T-helper 22 cell (primary cell): ENCODE data around the gene TMEM120B.

Experiments
- DNase-seq: peaks from one replicate; pipeline ENCODE4 v3.0.0-alpha.2; 2020; ENCODE audit warnings: low read depth

Gene TMEM120B

DNA sequence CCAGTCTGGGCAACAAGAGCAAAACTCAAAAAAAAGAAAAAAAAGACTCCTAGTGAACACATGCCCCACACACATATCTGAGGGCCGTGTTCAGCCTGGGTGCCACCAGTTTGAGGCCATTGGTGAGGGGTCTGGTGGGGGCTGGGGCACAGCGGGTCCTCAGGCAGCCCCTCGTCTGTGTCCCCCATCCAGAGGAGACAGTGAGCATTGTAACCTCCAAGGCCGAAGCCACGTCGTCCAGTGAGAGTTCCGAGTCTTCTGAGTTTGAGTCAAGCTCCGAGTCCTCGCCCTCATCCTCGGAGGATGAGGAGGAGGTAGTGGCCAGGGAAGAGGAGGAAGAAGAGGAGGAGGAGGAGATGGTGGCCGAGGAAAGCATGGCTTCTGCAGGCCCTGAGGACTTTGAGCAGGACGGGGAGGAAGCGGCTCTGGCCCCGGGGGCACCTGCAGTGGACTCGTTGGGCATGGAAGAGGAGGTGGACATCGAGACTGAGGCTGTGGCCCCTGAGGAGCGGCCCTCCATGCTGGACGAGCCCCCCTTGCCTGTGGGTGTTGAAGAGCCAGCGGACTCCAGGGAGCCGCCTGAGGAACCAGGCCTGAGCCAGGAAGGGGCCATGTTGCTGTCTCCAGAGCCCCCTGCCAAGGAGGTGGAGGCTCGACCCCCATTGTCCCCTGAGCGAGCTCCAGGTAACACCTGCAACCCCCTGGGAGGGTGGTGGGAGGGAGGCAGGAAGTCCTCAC is 106.8 kb downstream of the TMEM120B start:
- no peak for DNase-seq

GRCh38 chr12:121820056-121820455 is 107.5 kb downstream of the TMEM120B start:
- DNase-seq: no peak

GRCh38 chr12:121822393-121823100 is 110.0 kb downstream of the TMEM120B start:
- DNase-seq: no peak

- no peak for DNase-seq
Measured at GRCh38 chr12:121823101-121823726, 110.7 kb downstream of the TMEM120B start.

DNA sequence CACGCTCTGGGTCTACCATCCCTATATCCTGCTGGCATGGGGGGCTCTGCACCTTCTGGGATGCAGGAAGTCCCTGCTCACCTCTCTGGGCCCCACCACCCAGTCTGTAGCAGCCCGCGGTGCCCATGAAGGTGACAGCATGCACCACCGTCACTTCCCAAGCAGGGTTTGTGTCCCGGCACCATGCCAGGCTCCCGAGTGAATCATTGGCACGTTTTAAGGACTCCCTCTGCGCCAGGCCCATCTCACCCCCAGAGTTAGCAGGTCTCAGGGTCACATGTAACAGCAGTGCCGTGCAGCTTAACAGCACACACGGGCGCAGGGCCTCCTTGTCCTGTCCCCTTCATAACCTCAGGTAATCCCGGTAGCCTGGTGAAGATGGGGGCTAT is 111.2 kb downstream of the TMEM120B start:
- no peak for DNase-seq

- no peak for DNase-seq
Measured at GRCh38 chr12:121825041-121825523, 112.5 kb downstream of the TMEM120B start.

DNA sequence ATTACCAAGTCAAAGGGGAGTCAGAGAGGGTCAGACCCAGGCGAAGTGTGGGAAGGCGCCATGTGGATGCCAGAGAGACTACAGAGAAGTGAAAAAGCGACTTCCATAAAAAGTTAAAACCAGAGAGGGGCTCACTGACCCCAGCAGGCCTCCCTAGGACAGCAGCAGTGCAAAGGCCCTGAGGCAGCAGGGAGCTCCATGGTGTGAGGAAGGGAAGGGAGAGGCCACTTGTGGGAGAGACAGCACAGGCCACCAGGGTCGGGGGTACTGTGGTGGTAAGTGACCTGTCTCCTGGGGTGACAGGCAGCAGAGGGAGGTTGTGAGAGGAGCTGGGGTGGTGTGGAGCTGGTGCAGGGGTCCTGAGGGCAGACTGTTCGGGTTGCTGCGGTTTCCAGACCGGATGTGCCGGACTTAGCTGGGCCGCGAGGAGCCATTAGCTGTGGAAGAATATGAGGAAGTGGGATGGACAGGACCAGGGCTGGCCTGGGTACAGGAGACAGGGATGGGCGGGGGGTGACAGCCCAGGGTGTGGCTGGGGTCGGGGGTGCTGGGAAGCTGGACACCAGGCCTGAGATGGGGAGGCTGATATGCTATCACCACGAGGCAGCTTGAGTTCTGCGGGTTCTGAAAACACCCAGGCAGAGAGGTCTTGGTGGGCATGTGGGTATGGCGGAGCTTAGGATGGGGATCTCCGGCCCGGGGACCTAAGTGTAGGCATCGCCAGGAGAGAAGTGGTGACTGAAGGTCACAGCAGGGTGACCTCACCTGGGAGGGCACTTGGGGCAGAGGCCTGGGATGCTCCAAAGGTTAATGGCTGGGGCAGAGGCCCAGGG is 114.0 kb downstream of the TMEM120B start:
- DNase-seq: no peak

GRCh38 chr12:121827351-121828099 is 115.0 kb downstream of the TMEM120B start:
- no peak for DNase-seq

GRCh38 chr12:121828306-121828705 is 115.8 kb downstream of the TMEM120B start:
- no peak for DNase-seq

- DNase-seq: no peak
Measured at GRCh38 chr12:121828826-121829225, 116.3 kb downstream of the TMEM120B start.

GRCh38 chr12:121829250-121829918 is 116.8 kb downstream of the TMEM120B start:
- no peak for DNase-seq

DNA sequence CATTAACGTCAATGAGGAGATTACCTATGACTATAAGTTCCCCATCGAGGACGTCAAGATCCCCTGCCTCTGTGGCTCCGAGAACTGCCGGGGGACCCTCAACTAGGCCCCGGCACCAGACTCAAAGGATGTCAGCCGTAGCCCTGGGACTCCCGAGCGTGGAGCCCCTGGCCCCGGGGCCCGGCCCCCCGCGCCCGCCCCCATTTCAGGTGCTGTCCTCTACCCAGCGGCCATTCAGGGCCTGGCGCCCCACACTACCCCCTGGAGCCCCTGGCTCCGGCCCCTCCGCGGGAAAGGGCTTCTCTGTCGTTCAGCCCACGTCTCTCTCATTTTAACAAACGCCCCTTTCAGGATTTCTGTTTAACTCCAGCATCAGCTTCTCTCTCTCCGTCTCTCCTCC is 117.6 kb downstream of the TMEM120B start:
- no peak for DNase-seq

DNA sequence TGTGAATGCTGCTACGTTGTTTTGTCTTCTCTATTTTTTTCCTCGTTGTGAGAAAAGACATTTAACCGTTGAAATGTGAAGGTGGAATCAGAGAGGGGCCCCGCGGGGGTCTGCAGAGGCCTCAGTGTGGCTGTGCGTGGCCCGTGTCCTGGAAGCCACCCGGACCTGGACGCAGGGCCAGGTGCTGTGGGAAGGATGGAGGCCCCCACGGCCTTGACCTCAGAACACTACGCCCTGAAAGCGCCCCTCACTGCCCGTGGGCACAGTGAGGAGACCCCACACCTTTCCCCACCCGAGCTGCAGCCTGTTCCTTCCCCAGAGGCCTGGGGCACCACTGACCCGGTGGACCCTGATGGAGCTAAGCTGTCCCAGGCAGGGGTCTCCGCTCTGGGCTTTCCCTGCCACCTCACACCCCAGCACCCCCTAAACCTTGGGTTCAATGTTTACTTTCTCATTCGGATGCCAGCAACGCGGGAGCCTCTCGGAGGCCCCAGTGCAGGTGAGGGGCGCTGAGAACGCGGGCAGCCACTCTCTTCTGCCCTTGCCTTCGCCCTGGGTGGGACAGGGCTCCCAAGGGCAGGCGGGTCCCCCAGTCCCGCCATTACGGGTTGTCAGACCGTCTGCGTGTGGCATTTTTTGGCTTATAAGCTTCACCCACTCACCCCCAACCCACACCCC is 118.2 kb downstream of the TMEM120B start:
- no peak for DNase-seq
